DOHH2 (cell line): Measurements from ENCODE around the gene CTSZ.
A peak's percentile ranks its signal among the peaks of the same experiment; 100 is the strongest.

ENCODE experiments used
- H3F3A ChIP-seq: fragments of 200-600 bp; sonication (generic), shearing (Covaris generic); 2 replicates; pipeline ENCODE4 v1.6.0; 2016; ENCODE audit warnings: antibody characterized with exemption, mild to moderate bottlenecking; ENCODE audit not compliant: control insufficient read depth, insufficient read depth
- H3K27ac ChIP-seq: fragments of 200-600 bp; sonication (generic); 2 replicates; pipeline ENCODE4 v1.5.1; 2014; ENCODE audit warnings: low read depth, mild to moderate bottlenecking, low read length, moderate library complexity
- H3K27me3 ChIP-seq: fragments of 200-600 bp; sonication (generic); 2 replicates; pipeline ENCODE4 v1.6.1; 2014; ENCODE audit warnings: mild to moderate bottlenecking, low read length, mixed read lengths; ENCODE audit not compliant: control insufficient read depth
- H3K36me3 ChIP-seq: fragments of 200-600 bp; sonication (generic); 2 replicates; pipeline ENCODE4 v1.6.1; 2014; ENCODE audit warnings: mild to moderate bottlenecking, low read length, moderate library complexity, mixed read lengths; ENCODE audit not compliant: control insufficient read depth
- H3K4me1 ChIP-seq: fragments of 200-600 bp; sonication (generic); 2 replicates; pipeline ENCODE4 v1.6.1; 2014; ENCODE audit warnings: mild to moderate bottlenecking, low read length, mixed read lengths; ENCODE audit not compliant: control insufficient read depth
- H3K4me2 ChIP-seq: fragments of 200-600 bp; sonication (generic); 2 replicates; pipeline ENCODE4 v1.6.0; 2014; ENCODE audit warnings: mild to moderate bottlenecking, low read length, moderate library complexity
- H3K4me3 ChIP-seq: fragments of 200-600 bp; sonication (generic); 2 replicates; pipeline ENCODE4 v1.5.1; 2014; ENCODE audit warnings: mild to moderate bottlenecking, low read length, mixed read lengths
- H3K79me2 ChIP-seq: fragments of 200-600 bp; sonication (generic); 2 replicates; pipeline ENCODE4 v1.6.1; 2014; ENCODE audit warnings: mild to moderate bottlenecking, low read length, mixed read lengths; ENCODE audit not compliant: control insufficient read depth
- H3K9me2 ChIP-seq: fragments of 200-600 bp; sonication (generic); replicated peaks from 2 replicates; pipeline ENCODE4 v1.6.1; 2014; ENCODE audit warnings: mild to moderate bottlenecking, low read length, mixed read lengths; ENCODE audit not compliant: control insufficient read depth
- H3K9me3 ChIP-seq: fragments of 200-600 bp; sonication (generic); 2 replicates; pipeline ENCODE4 v1.6.1; 2014; ENCODE audit warnings: antibody characterized with exemption, low read length, mixed read lengths; ENCODE audit not compliant: control insufficient read depth, insufficient read depth
- H4K20me1 ChIP-seq: fragments of 200-600 bp; sonication (generic); 2 replicates; pipeline ENCODE4 v1.6.0; 2014; ENCODE audit warnings: low read depth, mild to moderate bottlenecking, antibody characterized with exemption, low read length, moderate library complexity; ENCODE audit not compliant: control insufficient read depth, insufficient read depth
- CTCF ChIP-seq: fragments of 200-600 bp; sonication (generic); IDR thresholded peaks from one replicate; pipeline ENCODE4 v1.5.1; 2014; ENCODE audit warnings: antibody characterized with exemption, mild to moderate bottlenecking, low read depth, low read length; ENCODE audit not compliant: poor library complexity, severe bottlenecking
- EZH2phosphoT487 ChIP-seq: fragments of 200-600 bp; sonication (generic); IDR thresholded peaks from 2 replicates; pipeline ENCODE4 v1.6.1; 2017; ENCODE audit warnings: borderline replicate concordance, mild to moderate bottlenecking, antibody characterized with exemption, low read length, moderate library complexity, mixed read lengths

Gene CTSZ

GRCh38 chr20:59018817-59019216 lies 11.8 kb upstream of the CTSZ start:
- Histone ChIP-seq H3F3A (0 out of 2 replicates have a peak, but pooled peaks cover 8% of the 10 kb centered on the region), H3K9me2 (no peaks in the 10 kb centered on the region), H3K27me3 (no peaks in the 10 kb centered on the region), H3K4me1 (peaks cover 20% of the 10 kb centered on the region), H3K36me3 (peaks cover 15% of the 10 kb centered on the region), H3K9me3 (no peaks in the 10 kb centered on the region), H4K20me1 (no peaks in the 10 kb centered on the region), H3K4me2 (no peak overlapping the region), H3K79me2 (no peaks in the 10 kb centered on the region), H3K4me3 (no peak overlapping the region), H3K27ac (no peak overlapping the region)
- TF ChIP-seq CTCF (no peak), EZH2phosphoT487 (no peak)

- Histone ChIP-seq H3K4me1 (peaks cover 20% of the 10 kb centered on the region), H3K9me3 (no peaks in the 10 kb centered on the region), H3K27ac (peak overlapping the region; percentile 59; the same call in 1 of the 2 replicates), H3K9me2 (no peaks in the 10 kb centered on the region), H3K36me3 (peaks cover 5% of the 10 kb centered on the region), H3F3A (0 out of 2 replicates have a peak, but pooled peaks cover 8% of the 10 kb centered on the region), H3K79me2 (no peaks in the 10 kb centered on the region), H4K20me1 (no peaks in the 10 kb centered on the region), H3K27me3 (no peaks in the 10 kb centered on the region), H3K4me3 (no peak overlapping the region), H3K4me2 (peak overlapping the region; percentile 71)
- TF ChIP-seq CTCF = no peak
- no peak for TF ChIP-seq EZH2phosphoT487
Measured at GRCh38 chr20:59017493-59018231, 10.6 kb upstream of the CTSZ start.

- H3K9me3 ChIP-seq = no peaks in the 10 kb centered on the region
- peaks cover 20% of the 10 kb centered on the region for H3K4me1 ChIP-seq
- TF ChIP-seq CTCF (no peak), EZH2phosphoT487 (no peak)
- no peaks in the 10 kb centered on the region for H3K79me2 ChIP-seq
- H3K27ac ChIP-seq = peak overlapping the region; percentile 59
- H3F3A ChIP-seq = 0 out of 2 replicates have a peak, but pooled peaks cover 4% of the 10 kb centered on the region
- H3K27me3 ChIP-seq = no peaks in the 10 kb centered on the region
- peak overlapping the region; percentile 55 for H3K4me3 ChIP-seq
- no peaks in the 10 kb centered on the region for H3K36me3 ChIP-seq
- no peaks in the 10 kb centered on the region for H3K9me2 ChIP-seq
- no peaks in the 10 kb centered on the region for H4K20me1 ChIP-seq
- peak overlapping the region; percentile 71 for H3K4me2 ChIP-seq
Measured at GRCh38 chr20:59016795-59017492, 9.9 kb upstream of the CTSZ start.
